ENCODE results near the gene ALDH16A1. TPM values are rescaled to one million over a fixed set of nuclear protein-coding genes. Genes with fewer than 3 reads are reported as not detected.

The ALDH16A1 gene
- total RNA-seq, 1 experiment from 2014 or later, result 51.7 TPM

GRCh38 chr19:49481020-49481683 lies 28.1 kb downstream of the ALDH16A1 start:
- Histone ChIP-seq H3K9ac (ENCODE audit: extremely low read depth, insufficient read length, low read length) (no peak overlapping the region), H4K91ac (ENCODE audit: insufficient read length, low read depth, low read length) (no peak overlapping the region)

More at GRCh38 chr19:49481020-49481683, 28.1 kb downstream of the ALDH16A1 start:
- Histone ChIP-seq H2BK12ac (ENCODE audit: insufficient read length, low read depth, low read length) (no peak overlapping the region), H3K18ac (ENCODE audit: insufficient read length, low read depth, low read length) (no peak overlapping the region), H3K4me1 (ENCODE audit: insufficient read depth, low read length) (no peaks in the 10 kb centered on the region), H3T11ph (ENCODE audit: low read length) (no peak overlapping the region), H3K4ac (ENCODE audit: low read depth, low read length) (no peak overlapping the region), H2AFZ (ENCODE audit: low read length) (no peak overlapping the region), H3K9me3 (ENCODE audit: control insufficient read depth, low read depth, low read length) (no peaks in the 10 kb centered on the region), H2BK120ac (ENCODE audit: low read depth, low read length, poor library complexity, severe bottlenecking) (no peak overlapping the region), H2AK5ac (ENCODE audit: insufficient read length, low read length) (no peak overlapping the region), H3K79me1 (ENCODE audit: insufficient read depth, low read depth, low read length, poor library complexity, severe bottlenecking) (no peaks in the 10 kb centered on the region), H3K23ac (ENCODE audit: insufficient read length, low read depth, low read length) (no peak overlapping the region), H3K14ac (ENCODE audit: insufficient read depth, low read length) (no peak overlapping the region), H4K5ac (ENCODE audit: insufficient read length, low read depth, low read length) (no peak overlapping the region), H3K27me3 (ENCODE audit: insufficient read depth, low read length) (no peaks in the 10 kb centered on the region), H2BK20ac (ENCODE audit: low read depth, low read length, poor library complexity, severe bottlenecking) (no peak overlapping the region), H3K23me2 (ENCODE audit: insufficient read length, low read depth, low read length, poor library complexity, severe bottlenecking) (no peaks in the 10 kb centered on the region), H4K8ac (replicated peaks; ENCODE audit: insufficient read length, low read depth, low read length) (no peak overlapping the region), H3K56ac (ENCODE audit: insufficient read length, low read depth, low read length) (no peak overlapping the region), H2BK5ac (ENCODE audit: insufficient read length, low read length) (no peak overlapping the region), H2BK15ac (ENCODE audit: low read depth, low read length) (no peak overlapping the region), H3K79me2 (ENCODE audit: insufficient read depth, low read length) (no peaks in the 10 kb centered on the region), H3K27ac (ENCODE audit: insufficient read length, low read depth, low read length) (no peak overlapping the region), H4K20me1 (ENCODE audit: control insufficient read depth, insufficient read depth, insufficient read length) (no peaks in the 10 kb centered on the region), H3K4me2 (ENCODE audit: insufficient read depth, insufficient read length, low read length) (no peak overlapping the region)
- H3K27ac Mint-ChIP-seq, result no peak overlapping the region; a peak in 2 of 7 replicates
- peaks cover 5 to 7% of the 10 kb centered on the region in 2 experiments for H3K4me1 Mint-ChIP-seq
- no peak overlapping the region for H3K4me3 Mint-ChIP-seq
- WGBS (ENCODE audit: extremely low coverage, insufficient read length, low lambda C conversion rate), result no CpG with 5 or more reads among the region's 7 CpGs
- H3K36me3 Mint-ChIP-seq (ENCODE audit: insufficient read depth in 1 of 3, low read depth in 3 of 3), result 0 out of 7 replicates have a peak, but pooled peaks cover 0 to 1% (median 0%) of the 10 kb centered on the region in 3 experiments
- peaks cover 2% of the 10 kb centered on the region; the same call in 1 of the 2 replicates for H3K27me3 Mint-ChIP-seq (ENCODE audit: low read depth)
- peaks cover 0 to 2% of the 10 kb centered on the region in 2 experiments; a peak in 1 of 5 replicates for H3K9me3 Mint-ChIP-seq
- no peak for TF ChIP-seq CTCF (conservative IDR thresholded peaks at IDR 0.05)
- DNase-seq, result peak; percentile 59

All from H9 (cell line).